Measurements from ENCODE around the gene FNDC3B.

FNDC3B gene

GRCh38 chr3:172163320-172163719 is 123.9 kb downstream of the FNDC3B start:
- no peak for FAIRE-seq
- no peak for DNase-seq (ENCODE audit: insufficient read length, low spot score)
- no peak for TF ChIP-seq CTCF (IDR thresholded peaks at IDR 0.05; ENCODE audit: insufficient read depth, missing control alignments)

GRCh38 chr3:172164620-172165362 is 125.4 kb downstream of the FNDC3B start:
- no peak for TF ChIP-seq CTCF (IDR thresholded peaks at IDR 0.05; ENCODE audit: insufficient read depth, missing control alignments)
- FAIRE-seq (no peak), DNase-seq (ENCODE audit: insufficient read length, low spot score) (no peak)

- no peak for FAIRE-seq
- TF ChIP-seq CTCF (IDR thresholded peaks at IDR 0.05; ENCODE audit: insufficient read depth, missing control alignments) = no peak
- no peak for DNase-seq (ENCODE audit: insufficient read length, low spot score)
Measured at GRCh38 chr3:172166261-172166660, 126.9 kb downstream of the FNDC3B start.

GRCh38 chr3:172166890-172167289 is 127.5 kb downstream of the FNDC3B start:
- DNase-seq (ENCODE audit: insufficient read length, low spot score) (no peak), FAIRE-seq (no peak)
- TF ChIP-seq CTCF (IDR thresholded peaks at IDR 0.05; ENCODE audit: insufficient read depth, missing control alignments) = no peak

GRCh38 chr3:172167892-172168648 is 128.7 kb downstream of the FNDC3B start:
- FAIRE-seq (no peak), DNase-seq (ENCODE audit: insufficient read length, low spot score) (no peak)
- TF ChIP-seq CTCF (IDR thresholded peaks at IDR 0.05; ENCODE audit: insufficient read depth, missing control alignments) = no peak

- DNase-seq (ENCODE audit: insufficient read length, low spot score) (no peak), FAIRE-seq (no peak)
- TF ChIP-seq CTCF (IDR thresholded peaks at IDR 0.05; ENCODE audit: insufficient read depth, missing control alignments) = no peak
Measured at GRCh38 chr3:172170073-172170709, 130.8 kb downstream of the FNDC3B start.
